ENCODE results near the gene ANXA4. TPM values are rescaled to one million over a fixed set of nuclear protein-coding genes. Genes with fewer than 3 reads are reported as not detected.
A peak's percentile ranks its signal among the peaks of the same experiment; 100 is the strongest.

ANXA4 gene
- polyA plus RNA-seq, 1 of the 3 experiments (the other 2 are of a cell fraction): 137 TPM

DNA sequence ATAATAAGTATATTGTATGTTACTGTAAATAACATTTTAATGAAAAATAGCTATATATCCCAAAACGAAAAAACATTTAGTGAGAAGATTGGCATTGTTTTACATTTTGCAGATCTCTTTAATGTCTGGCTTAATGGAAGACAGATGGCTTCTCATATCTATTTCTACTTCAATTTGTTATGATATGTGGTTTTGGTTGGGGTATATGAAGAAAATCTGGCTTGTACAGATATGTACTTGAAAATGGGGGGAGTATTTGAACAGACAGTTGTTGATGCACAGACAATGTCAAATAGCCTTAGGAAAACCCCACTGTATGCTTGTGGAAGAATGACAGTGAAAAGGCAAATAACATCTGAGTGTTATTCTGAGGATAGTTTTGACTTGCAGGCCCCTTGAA is 64.0 kb downstream of the ANXA4 start:
- TF ChIP-seq GATA2 (CRISPR knock-in tag; IDR thresholded peaks at IDR 0.05): peak; percentile 61
- TF ChIP-seq RCOR1 (IDR thresholded peaks at IDR 0.05; ENCODE audit: low read length): peak; percentile 80
- TF ChIP-seq EP300 (IDR thresholded peaks at IDR 0.05; ENCODE audit: borderline replicate concordance in 1 of 2, low read depth in 1 of 2, low read length in 1 of 2): peak in 1 of 2 experiments; percentile 47; a peak in 2 of 4 replicates
- TF ChIP-seq CHD2 (IDR thresholded peaks at IDR 0.05; ENCODE audit: low read length, partially characterized antibody): peak; percentile 17
- peak; percentile 45 for TF ChIP-seq TCF12 (IDR thresholded peaks at IDR 0.05)
- TF ChIP-seq, protein P1, sequence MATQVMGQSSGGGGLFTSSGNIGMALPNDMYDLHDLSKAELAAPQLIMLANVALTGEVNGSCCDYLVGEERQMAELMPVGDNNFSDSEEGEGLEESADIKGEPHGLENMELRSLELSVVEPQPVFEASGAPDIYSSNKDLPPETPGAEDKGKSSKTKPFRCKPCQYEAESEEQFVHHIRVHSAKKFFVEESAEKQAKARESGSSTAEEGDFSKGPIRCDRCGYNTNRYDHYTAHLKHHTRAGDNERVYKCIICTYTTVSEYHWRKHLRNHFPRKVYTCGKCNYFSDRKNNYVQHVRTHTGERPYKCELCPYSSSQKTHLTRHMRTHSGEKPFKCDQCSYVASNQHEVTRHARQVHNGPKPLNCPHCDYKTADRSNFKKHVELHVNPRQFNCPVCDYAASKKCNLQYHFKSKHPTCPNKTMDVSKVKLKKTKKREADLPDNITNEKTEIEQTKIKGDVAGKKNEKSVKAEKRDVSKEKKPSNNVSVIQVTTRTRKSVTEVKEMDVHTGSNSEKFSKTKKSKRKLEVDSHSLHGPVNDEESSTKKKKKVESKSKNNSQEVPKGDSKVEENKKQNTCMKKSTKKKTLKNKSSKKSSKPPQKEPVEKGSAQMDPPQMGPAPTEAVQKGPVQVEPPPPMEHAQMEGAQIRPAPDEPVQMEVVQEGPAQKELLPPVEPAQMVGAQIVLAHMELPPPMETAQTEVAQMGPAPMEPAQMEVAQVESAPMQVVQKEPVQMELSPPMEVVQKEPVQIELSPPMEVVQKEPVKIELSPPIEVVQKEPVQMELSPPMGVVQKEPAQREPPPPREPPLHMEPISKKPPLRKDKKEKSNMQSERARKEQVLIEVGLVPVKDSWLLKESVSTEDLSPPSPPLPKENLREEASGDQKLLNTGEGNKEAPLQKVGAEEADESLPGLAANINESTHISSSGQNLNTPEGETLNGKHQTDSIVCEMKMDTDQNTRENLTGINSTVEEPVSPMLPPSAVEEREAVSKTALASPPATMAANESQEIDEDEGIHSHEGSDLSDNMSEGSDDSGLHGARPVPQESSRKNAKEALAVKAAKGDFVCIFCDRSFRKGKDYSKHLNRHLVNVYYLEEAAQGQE (IDR thresholded peaks at IDR 0.05; ENCODE audit: low read depth, low read length): no peak
- TF ChIP-seq EZH2phosphoT487 (IDR thresholded peaks at IDR 0.05; ENCODE audit: borderline replicate concordance, low read depth): no peak
- TF ChIP-seq, protein P2, sequence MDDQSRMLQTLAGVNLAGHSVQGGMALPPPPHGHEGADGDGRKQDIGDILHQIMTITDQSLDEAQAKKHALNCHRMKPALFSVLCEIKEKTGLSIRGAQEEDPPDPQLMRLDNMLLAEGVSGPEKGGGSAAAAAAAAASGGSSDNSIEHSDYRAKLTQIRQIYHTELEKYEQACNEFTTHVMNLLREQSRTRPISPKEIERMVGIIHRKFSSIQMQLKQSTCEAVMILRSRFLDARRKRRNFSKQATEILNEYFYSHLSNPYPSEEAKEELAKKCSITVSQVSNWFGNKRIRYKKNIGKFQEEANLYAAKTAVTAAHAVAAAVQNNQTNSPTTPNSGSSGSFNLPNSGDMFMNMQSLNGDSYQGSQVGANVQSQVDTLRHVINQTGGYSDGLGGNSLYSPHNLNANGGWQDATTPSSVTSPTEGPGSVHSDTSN (IDR thresholded peaks at IDR 0.05): no peak
- no peak for TF ChIP-seq TAF1 (IDR thresholded peaks at IDR 0.05; ENCODE audit: borderline replicate concordance, low read depth, low read length)
- TF ChIP-seq FOXM1 (IDR thresholded peaks at IDR 0.05; ENCODE audit: low read depth): no peak
- H3K9me2 ChIP-seq: no peaks in the 10 kb centered on the region
- H3K4me3 ChIP-seq (ENCODE audit: low read depth in 2 of 2, low read length in 1 of 2): no peak overlapping the region
- peak; percentile 42 for DNase-seq
- H3K27me3 ChIP-seq (ENCODE audit: insufficient read depth): no peaks in the 10 kb centered on the region
- no peak overlapping the region for H3K9ac ChIP-seq
- ChIA-PET CTCF (interaction anchor here (0.6 to 5.8 kb wide), 4 partner anchors 11 to 246 kb away, joined by 3 to 38 read pairs (median 12); no protein-coding TSS in a partner anchor), POLR2A (interaction anchor here (1.0 kb wide), 1 partner anchor 85 kb away, joined by 3 read pairs; no protein-coding TSS in a partner anchor)
- no peak overlapping the region for H3K27ac ChIP-seq (ENCODE audit: low read depth in 2 of 2, low read length in 1 of 2)
- no peaks in the 10 kb centered on the region for H4K20me1 ChIP-seq (ENCODE audit: insufficient read depth)
- no peaks in the 10 kb centered on the region for H3K79me2 ChIP-seq (ENCODE audit: insufficient read depth)
- H3K9me3 ChIP-seq: no peaks in the 10 kb centered on the region
- H2AFZ ChIP-seq (ENCODE audit: low read depth): no peak overlapping the region
- H3K4me1 ChIP-seq (ENCODE audit: control insufficient read depth in 1 of 2, insufficient read depth in 2 of 2, low read depth in 1 of 2, low read length in 1 of 2): peaks cover 0 to 5% of the 10 kb centered on the region in 2 experiments; a peak in 1 of 4 replicates
- H3F3A ChIP-seq (replicated peaks; ENCODE audit: insufficient read depth): no peaks in the 10 kb centered on the region
- no peak overlapping the region for H3K4me2 ChIP-seq
- 75% methylated on average over 1 of the region's 1 CpG for WGBS (ENCODE audit: low lambda C conversion rate)
- H3K36me3 ChIP-seq (replicated peaks in 1 of 2; ENCODE audit: control insufficient read depth in 1 of 2, insufficient read depth in 2 of 2, low read length in 1 of 2): peaks cover 18 to 24% of the 10 kb centered on the region in 2 experiments

DNA sequence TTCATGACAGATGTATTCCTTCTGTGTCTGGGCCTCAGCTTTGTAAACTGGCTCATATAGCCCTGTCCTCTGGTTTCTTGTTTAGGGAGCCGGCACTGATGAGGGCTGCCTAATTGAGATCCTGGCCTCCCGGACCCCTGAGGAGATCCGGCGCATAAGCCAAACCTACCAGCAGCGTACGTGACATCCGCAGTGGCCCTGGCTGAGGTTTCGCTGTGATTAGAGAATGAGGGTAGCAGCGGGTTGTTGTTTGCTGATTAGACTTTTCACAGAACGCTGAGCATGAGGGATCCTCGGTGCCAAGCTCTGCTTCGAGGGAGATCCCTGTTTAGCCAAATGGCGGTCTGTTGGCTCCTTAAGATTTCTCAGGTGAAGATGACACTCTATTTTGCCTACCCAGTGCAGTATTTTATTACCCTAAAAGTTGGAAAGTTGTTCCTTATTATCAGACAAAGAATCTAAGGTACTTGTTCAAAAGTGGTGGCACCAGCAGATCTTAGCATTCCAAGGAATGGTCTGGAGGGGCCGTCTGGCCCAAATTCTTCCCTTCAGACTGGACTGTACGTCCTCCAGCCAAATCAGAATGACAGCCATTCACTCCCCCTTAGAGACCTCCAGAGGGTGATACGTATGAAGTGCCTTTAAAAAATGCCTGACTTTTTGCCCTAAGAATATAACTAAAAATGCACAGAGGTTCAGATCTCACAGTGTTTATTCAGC is 66.0 kb downstream of the ANXA4 start:
- H3K79me2 ChIP-seq (ENCODE audit: insufficient read depth): no peaks in the 10 kb centered on the region
- ChIA-PET CTCF (interaction anchor here (1.3 to 13.1 kb wide), 2 partner anchors 9 to 83 kb away, joined by 8 to 376 read pairs; no protein-coding TSS in a partner anchor), POLR2A (no interaction called here)
- no peak overlapping the region for H3K27ac ChIP-seq (ENCODE audit: low read depth in 2 of 2, low read length in 1 of 2)
- H4K20me1 ChIP-seq (ENCODE audit: insufficient read depth): no peaks in the 10 kb centered on the region
- H3K9ac ChIP-seq: no peak overlapping the region
- H3K36me3 ChIP-seq (replicated peaks in 1 of 2; ENCODE audit: control insufficient read depth in 1 of 2, insufficient read depth in 2 of 2, low read length in 1 of 2): peaks cover 29 to 37% of the 10 kb centered on the region in 2 experiments
- H3F3A ChIP-seq (replicated peaks; ENCODE audit: insufficient read depth): no peaks in the 10 kb centered on the region
- no peak for DNase-seq
- TF ChIP-seq TEAD4 (IDR thresholded peaks at IDR 0.05; ENCODE audit: borderline replicate concordance, insufficient read depth) (no peak), EZH2phosphoT487 (IDR thresholded peaks at IDR 0.05; ENCODE audit: borderline replicate concordance, low read depth) (no peak)
- H3K9me3 ChIP-seq: no peaks in the 10 kb centered on the region
- no peaks in the 10 kb centered on the region for H3K9me2 ChIP-seq
- no peaks in the 10 kb centered on the region for H3K27me3 ChIP-seq (ENCODE audit: insufficient read depth)
- H3K4me1 ChIP-seq (ENCODE audit: control insufficient read depth in 1 of 2, insufficient read depth in 2 of 2, low read depth in 1 of 2, low read length in 1 of 2): peaks cover 0 to 5% of the 10 kb centered on the region in 2 experiments; a peak in 1 of 4 replicates
- no peak overlapping the region for H2AFZ ChIP-seq (ENCODE audit: low read depth)
- 95% methylated on average over 16 of the region's 16 CpGs for WGBS (ENCODE audit: low lambda C conversion rate)
- H3K4me3 ChIP-seq (ENCODE audit: low read depth in 2 of 2, low read length in 1 of 2): no peak overlapping the region
- no peak overlapping the region for H3K4me2 ChIP-seq

All from SK-N-SH (cell line).